ENCODE measurements around the gene SUN3. TPM values are rescaled to one million over a fixed set of nuclear protein-coding genes. Genes with fewer than 3 reads are reported as not detected.

The SUN3 gene
- total RNA-seq, 2 donors from 2014 or later: 0.99 TPM; not detected in 1

DNA sequence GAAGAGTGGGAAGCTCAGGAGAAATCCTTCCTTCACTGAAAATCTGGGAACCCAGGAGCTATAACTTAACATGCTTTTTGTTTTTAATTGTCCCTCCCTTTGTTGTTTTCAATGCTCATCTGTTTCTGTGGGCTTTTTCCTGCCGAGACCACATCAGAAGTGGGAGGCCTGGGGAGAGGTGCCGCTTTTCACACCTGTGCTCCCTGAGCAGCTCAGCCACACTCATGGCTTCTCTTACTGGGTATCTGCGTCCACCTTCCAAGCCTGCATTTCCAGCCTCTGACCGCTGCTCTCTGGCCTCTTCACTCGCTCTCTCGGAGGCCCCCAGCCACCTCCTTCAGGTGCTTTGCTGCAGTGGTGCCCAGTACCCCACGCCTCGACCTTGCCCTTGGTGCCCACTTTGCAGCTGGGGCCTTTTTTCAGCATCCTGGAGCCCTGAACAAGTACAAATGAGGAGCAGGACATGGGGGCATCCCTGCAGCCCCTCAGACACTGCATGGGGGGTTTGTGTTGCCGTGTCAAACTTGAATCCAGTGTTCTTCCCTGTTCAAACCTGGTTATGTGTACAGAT is 16.4 kb upstream of the SUN3 start:
- H3K9me3 Mint-ChIP-seq: no peaks in the 10 kb centered on the region
- H3K4me1 Mint-ChIP-seq (ENCODE audit: low read depth): peaks cover 24% of the 10 kb centered on the region
- H3K4me3 Mint-ChIP-seq: no peak overlapping the region
- DNase-seq: no peak
- no peak overlapping the region for H3K27ac Mint-ChIP-seq
- H3K36me3 Mint-ChIP-seq (ENCODE audit: insufficient read depth in 2 of 2): no peaks in the 10 kb centered on the region
- no peak for ATAC-seq (replicated peaks in 1 of 2)
- no peaks in the 10 kb centered on the region for H3K27me3 Mint-ChIP-seq (ENCODE audit: low read depth)

DNA sequence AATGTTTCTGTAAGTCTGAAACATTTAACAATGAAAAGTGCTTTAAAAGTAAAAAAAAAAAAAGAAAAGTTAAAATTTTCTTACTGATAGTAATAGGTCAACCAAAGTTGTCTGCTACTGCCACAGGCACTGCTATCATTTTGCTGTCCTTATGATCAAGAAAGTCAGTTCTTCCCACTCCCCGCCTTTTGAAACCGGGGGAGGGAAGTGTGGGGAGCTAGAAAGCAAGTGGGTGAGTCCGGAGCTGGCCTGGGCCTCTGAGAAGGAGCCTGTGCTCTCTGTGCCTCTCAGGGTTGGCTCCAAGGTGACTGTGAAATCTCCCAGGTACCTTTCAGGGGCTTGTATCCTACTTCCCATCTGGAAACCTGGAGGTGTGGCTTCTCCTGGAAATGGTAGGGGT is 13.7 kb upstream of the SUN3 start:
- Mint-ChIP-seq H3K4me3 (no peak overlapping the region), H3K9me3 (no peaks in the 10 kb centered on the region), H3K4me1 (ENCODE audit: low read depth) (peaks cover 20% of the 10 kb centered on the region), H3K27me3 (ENCODE audit: low read depth) (peaks cover 10% of the 10 kb centered on the region), H3K27ac (no peak overlapping the region), H3K36me3 (ENCODE audit: insufficient read depth in 2 of 2) (no peaks in the 10 kb centered on the region)
- ATAC-seq (replicated peaks in 1 of 2) (peak in 1 of 2 donors; percentile 16), DNase-seq (no peak)

DNA sequence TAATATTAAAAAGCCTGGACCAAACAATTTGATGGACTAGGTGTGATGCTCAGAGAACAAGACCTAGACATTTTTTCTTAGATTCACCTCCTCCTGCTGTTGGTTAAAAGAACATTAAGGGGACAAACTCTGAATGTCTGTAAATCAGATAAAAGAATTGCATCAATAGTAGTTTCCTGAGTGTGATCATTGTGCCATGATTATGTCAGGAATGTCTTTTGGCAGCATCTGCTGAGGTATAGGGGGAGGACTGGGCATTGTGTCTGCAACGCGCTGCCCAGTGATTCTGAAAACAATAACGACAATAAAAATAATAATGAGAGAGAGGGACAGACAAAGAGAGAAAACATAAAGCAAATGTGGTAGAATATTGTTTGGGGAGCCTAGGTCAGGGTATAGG is 13.3 kb upstream of the SUN3 start:
- Mint-ChIP-seq H3K9me3 (no peaks in the 10 kb centered on the region), H3K36me3 (ENCODE audit: insufficient read depth in 2 of 2) (no peaks in the 10 kb centered on the region), H3K27ac (peak overlapping the region; percentile 78), H3K4me1 (ENCODE audit: low read depth) (peaks cover 20% of the 10 kb centered on the region), H3K4me3 (peak overlapping the region in 1 of 2 donors; percentile 59), H3K27me3 (ENCODE audit: low read depth) (peaks cover 14% of the 10 kb centered on the region)
- DNase-seq: no peak
- no peak for ATAC-seq (replicated peaks in 1 of 2)

DNA sequence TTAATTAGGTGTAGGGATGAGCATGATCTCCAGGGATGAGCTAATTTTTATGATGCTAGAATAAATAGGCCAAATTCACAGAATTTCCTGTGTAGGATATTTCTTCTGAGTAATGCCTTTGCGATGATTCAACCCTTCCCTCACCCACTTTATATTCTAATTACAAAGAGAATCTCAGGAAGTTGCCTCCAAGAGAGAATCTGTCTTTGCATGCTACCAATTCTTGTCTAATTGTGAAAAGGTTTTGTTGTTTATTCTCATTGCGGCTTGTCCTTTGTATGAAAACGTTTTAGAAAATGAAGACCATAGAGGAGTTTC is 12.7 kb upstream of the SUN3 start:
- H3K27me3 Mint-ChIP-seq (ENCODE audit: low read depth): peaks cover 20% of the 10 kb centered on the region
- H3K9me3 Mint-ChIP-seq: no peaks in the 10 kb centered on the region
- peak overlapping the region in 1 of 2 donors; percentile 59 for H3K4me3 Mint-ChIP-seq
- ATAC-seq (replicated peaks in 1 of 2) (peak; percentile 52 to 66), DNase-seq (no peak)
- no peaks in the 10 kb centered on the region for H3K36me3 Mint-ChIP-seq (ENCODE audit: insufficient read depth in 2 of 2)
- H3K27ac Mint-ChIP-seq: peak overlapping the region; percentile 72
- peaks cover 20% of the 10 kb centered on the region for H3K4me1 Mint-ChIP-seq (ENCODE audit: low read depth)

DNA sequence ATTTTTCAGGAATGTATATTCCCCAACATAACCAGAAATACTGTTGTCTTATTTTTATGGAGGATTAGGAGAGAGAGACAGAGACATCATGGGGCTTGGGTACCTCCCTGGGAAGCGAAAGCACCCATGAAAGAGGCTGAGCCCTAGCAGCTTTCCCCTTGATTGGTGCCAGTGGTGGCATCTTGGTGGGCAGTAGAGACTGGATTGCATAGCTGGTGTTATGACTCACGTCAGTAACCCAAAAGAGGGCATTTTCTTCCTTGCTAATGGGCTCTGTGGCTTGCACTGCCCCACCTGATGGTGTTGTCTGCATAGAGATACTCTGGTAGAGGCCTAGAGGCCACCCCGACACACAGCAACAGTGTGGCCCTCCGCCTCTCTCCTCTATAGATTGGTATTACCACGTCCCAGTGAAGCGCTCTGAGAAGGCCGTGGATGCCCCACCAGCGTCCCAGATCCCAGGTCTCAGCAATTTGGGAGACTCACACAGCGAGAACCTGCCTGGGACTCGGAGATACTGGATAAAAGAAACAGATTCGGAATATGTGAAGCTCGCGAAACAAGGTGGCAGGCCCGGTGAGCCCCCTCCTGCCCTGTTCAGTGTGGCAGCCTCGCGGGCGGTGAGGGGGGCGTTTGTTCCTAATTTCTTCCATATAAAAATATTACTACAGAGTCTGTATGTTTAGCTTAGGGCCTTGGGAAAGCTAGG is 12.2 kb upstream of the SUN3 start:
- H3K27ac Mint-ChIP-seq: peak overlapping the region; percentile 72
- no peaks in the 10 kb centered on the region for H3K9me3 Mint-ChIP-seq
- ATAC-seq (replicated peaks in 1 of 2) (peak; percentile 19 to 32), DNase-seq (no peak)
- no peaks in the 10 kb centered on the region for H3K36me3 Mint-ChIP-seq (ENCODE audit: insufficient read depth in 2 of 2)
- peaks cover 23% of the 10 kb centered on the region for H3K4me1 Mint-ChIP-seq (ENCODE audit: low read depth)
- H3K4me3 Mint-ChIP-seq: peak overlapping the region; percentile 29 to 59
- H3K27me3 Mint-ChIP-seq (ENCODE audit: low read depth): peaks cover 25% of the 10 kb centered on the region

DNA sequence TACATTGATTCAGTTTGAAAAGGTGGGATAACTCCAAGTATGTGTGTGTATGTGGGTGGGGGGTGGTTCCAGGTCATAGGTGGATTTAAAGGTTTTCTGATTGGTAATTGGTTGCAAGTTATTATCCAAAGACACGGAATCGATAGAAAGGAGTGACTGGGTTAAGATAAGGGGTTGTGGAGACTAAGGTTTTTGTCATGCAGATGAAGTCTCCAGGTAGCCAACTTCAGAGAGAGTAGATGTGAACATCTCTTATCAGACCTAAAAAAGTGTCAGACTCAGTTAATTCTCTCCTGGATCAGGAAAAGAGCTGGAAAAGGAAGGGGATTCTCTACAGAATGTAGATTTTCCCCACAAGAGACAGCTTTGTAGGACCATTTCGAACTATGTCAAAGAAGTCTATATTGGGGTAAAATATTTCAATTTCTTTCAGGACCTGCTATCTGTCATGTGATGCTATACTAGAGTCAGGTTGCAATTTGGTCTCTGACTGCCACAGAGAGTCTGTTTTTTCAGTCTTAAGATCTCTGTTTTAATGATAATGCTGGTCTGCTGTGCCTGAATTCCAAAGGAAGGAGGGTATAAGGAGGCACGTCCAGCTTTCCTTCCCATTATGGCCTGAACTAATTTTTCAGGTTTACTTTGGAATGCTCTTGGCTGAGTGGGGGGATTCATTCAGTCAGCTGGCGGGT is 10.1 kb upstream of the SUN3 start:
- Mint-ChIP-seq H3K4me3 (no peak overlapping the region), H3K4me1 (ENCODE audit: low read depth) (peaks cover 28% of the 10 kb centered on the region), H3K27me3 (ENCODE audit: low read depth) (peaks cover 38% of the 10 kb centered on the region), H3K36me3 (ENCODE audit: insufficient read depth in 2 of 2) (no peaks in the 10 kb centered on the region), H3K9me3 (no peaks in the 10 kb centered on the region), H3K27ac (no peak overlapping the region)
- DNase-seq: no peak
- ATAC-seq (replicated peaks in 1 of 2): no peak

DNA sequence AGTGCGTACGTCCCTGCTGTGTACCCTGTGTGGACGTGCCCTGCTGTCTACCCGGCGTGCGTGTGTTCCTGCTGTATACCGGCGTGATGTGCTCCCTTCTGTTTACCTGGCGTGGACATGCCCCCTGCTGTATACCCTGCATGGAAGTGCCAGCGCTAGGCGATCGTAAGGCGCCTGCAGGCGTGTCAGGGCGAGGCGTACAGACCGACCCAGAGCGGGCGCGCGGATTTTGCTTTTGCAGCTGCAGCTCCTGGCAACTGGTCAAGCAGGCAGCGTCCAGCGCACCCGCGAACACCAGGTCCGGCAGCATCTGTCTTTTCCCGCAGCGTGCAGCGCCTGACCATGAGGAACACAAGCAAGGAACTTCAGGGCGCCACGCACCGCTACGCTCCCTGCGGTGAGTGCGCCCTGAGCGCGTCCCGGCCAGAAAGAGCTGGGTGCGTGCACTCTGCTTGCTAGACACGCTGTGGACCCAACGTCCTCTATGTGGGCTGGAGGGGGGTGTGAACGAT is 7.1 kb upstream of the SUN3 start:
- Mint-ChIP-seq H3K36me3 (ENCODE audit: insufficient read depth in 2 of 2) (no peaks in the 10 kb centered on the region), H3K4me1 (ENCODE audit: low read depth) (peaks cover 13% of the 10 kb centered on the region), H3K9me3 (peaks cover 0 to 2% of the 10 kb centered on the region in 2 donors), H3K4me3 (peak overlapping the region; percentile 85 to 88), H3K27ac (no peak overlapping the region), H3K27me3 (ENCODE audit: low read depth) (peaks cover 59% of the 10 kb centered on the region)
- ATAC-seq (replicated peaks in 1 of 2): no peak
- no peak for DNase-seq

DNA sequence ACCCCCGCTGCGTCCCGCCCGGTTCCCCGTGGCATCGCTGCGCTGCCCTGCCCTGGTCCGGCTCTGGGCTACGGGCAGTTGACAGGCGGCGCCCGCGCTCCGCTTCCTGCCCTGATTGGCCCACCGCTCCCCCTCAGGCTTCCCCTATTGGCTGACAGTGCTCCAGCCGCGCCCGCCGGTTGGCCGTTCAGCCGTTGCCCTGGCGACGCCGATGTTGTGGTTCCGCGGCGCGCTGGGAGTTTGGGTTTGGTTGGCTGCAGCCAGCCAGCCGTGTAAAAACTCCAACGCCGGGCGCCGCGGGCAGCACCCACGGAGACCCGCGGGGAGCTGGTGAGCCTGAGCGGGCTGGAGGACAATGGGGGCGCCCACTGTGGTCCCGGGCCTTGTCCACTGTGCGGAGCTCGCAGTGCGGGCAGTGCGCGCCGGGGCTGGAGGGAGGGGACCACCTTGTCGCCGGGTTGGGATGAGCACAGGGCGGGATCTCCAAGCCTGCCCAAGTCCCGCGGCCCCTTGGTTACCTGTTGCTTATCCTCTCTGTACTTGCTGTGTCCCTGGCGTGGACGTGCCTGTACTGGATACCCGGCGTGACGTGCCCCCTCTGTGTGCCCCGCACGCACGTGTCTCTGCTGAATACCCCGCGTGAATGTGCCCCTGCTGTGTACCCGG is 6.5 kb upstream of the SUN3 start, which contains the start of gene C7orf57:
TSS of gene C7orf57 (plus strand) at position 243 of the 666 bp plus-strand sequence. CDS start 766 bp downstream, outside the sequence.
- Mint-ChIP-seq H3K27ac (peak within 1 kb of the TSS; percentile 79), H3K27me3 (ENCODE audit: low read depth) (peaks cover 65% of the 10 kb centered on the region), H3K4me3 (peak within 1 kb of the TSS; percentile 85 to 88)

DNA sequence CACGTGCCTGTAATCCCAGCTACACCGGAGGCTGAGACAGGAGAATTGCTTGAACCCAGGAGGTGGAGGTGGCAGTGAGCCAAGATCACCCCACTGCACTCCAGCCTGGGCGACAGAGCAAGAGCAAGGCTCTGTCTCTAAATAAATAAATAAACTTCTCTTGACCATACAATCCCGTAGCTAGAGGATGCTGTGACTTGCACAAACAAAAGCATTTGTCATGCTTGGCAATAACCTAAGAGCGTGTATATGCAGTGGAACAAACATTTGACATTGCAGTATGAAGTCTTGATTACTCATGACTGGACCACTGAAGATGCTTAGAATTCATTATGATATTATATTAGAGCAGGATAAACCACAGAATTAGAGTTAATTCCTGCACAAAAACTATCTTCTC is 5.0 kb upstream of the SUN3 start:
- H3K9me3 Mint-ChIP-seq: peaks cover 0 to 2% of the 10 kb centered on the region in 2 donors
- H3K36me3 Mint-ChIP-seq (ENCODE audit: insufficient read depth in 2 of 2): no peaks in the 10 kb centered on the region
- no peak overlapping the region for H3K27ac Mint-ChIP-seq
- no peak for DNase-seq
- H3K4me3 Mint-ChIP-seq: no peak overlapping the region
- peaks cover 7% of the 10 kb centered on the region for H3K4me1 Mint-ChIP-seq (ENCODE audit: low read depth)
- ATAC-seq (replicated peaks in 1 of 2): no peak
- H3K27me3 Mint-ChIP-seq (ENCODE audit: low read depth): peaks cover 76% of the 10 kb centered on the region

More for the DNA sequence above, 6.5 kb upstream of the SUN3 start, which contains the start of gene C7orf57:
- peak; percentile 99 for ATAC-seq (replicated peaks in 1 of 2)
- peak; percentile 88 to 90 for DNase-seq
- peaks cover 0 to 2% of the 10 kb centered on the region in 2 donors for H3K9me3 Mint-ChIP-seq
- peaks cover 7% of the 10 kb centered on the region for H3K4me1 Mint-ChIP-seq (ENCODE audit: low read depth)
- no peaks in the 10 kb centered on the region for H3K36me3 Mint-ChIP-seq (ENCODE audit: insufficient read depth in 2 of 2)

DNA sequence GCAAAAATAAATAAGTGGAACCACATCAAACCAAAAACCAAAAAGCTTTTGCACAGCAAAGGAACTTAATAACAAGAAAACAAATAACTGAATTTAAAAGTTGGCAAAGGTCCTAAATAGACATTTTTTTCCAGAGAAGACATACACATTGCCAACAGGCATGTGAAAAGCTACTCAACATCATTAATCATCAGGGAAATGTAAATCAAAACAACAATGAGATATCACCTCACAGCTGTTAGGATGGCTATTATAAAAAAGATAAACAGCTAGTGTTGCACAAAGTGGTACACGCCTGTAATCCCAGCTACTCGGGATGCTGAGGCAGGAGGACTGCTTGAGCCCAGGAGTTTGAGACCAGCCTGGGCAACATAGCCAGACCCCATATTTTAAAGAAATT is 2.2 kb upstream of the SUN3 start:
- no peaks in the 10 kb centered on the region for H3K36me3 Mint-ChIP-seq (ENCODE audit: insufficient read depth in 2 of 2)
- peaks cover 5% of the 10 kb centered on the region for H3K4me1 Mint-ChIP-seq (ENCODE audit: low read depth)
- no peak overlapping the region for H3K27ac Mint-ChIP-seq
- H3K27me3 Mint-ChIP-seq (ENCODE audit: low read depth): peaks cover 51% of the 10 kb centered on the region
- H3K4me3 Mint-ChIP-seq: no peak overlapping the region
- ATAC-seq (replicated peaks in 1 of 2): no peak
- no peak for DNase-seq
- peaks cover 0 to 2% of the 10 kb centered on the region in 2 donors for H3K9me3 Mint-ChIP-seq

DNA sequence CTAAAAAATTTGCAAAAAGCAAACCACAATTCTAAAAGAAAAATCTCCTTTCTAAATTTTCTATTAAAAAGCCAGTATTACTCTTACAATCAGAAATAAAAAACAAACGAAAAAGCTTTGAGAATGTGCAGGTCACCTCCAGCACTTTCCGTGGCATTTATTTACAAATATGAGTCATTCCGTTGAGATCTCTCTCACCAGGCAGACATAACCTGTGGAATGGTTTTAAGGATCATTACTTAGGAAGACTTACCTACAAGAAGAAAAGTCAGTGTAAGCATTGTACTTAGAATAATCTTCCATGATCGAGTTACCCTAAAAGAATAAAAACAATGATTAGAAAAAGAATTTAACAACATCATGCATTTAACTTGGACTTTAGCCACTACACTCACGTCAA is 3.3 kb downstream of the SUN3 start:
- H3K4me1 Mint-ChIP-seq (ENCODE audit: low read depth): no peaks in the 10 kb centered on the region
- H3K27ac Mint-ChIP-seq: no peak overlapping the region
- peaks cover 3 to 4% of the 10 kb centered on the region in 2 donors for H3K36me3 Mint-ChIP-seq (ENCODE audit: insufficient read depth in 2 of 2)
- no peak overlapping the region for H3K4me3 Mint-ChIP-seq
- peaks cover 4 to 5% of the 10 kb centered on the region in 2 donors for H3K9me3 Mint-ChIP-seq
- ATAC-seq (replicated peaks in 1 of 2) (no peak), DNase-seq (no peak)
- peaks cover 13% of the 10 kb centered on the region for H3K27me3 Mint-ChIP-seq (ENCODE audit: low read depth)

DNA sequence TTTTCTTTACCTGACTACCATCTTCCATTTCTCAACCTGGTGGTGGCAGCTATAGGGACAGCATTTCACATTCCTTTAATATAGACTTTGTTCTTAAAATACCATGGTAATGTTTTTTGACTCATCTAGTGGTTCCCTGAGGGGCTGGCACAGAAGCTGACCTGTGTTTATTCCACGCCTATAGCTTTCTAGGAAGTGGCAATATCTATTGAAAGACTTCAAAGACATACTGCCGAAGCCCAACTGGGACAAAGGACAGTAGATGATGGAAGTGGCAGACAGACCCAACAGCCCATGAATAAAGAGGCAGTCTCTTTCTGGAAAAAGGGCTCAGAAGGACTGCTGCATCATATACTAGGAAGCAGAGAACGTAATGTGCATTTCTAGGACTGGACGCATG is 11.2 kb downstream of the SUN3 start:
- Mint-ChIP-seq H3K27ac (no peak overlapping the region), H3K9me3 (peaks cover 3 to 8% of the 10 kb centered on the region in 2 donors), H3K27me3 (ENCODE audit: low read depth) (peaks cover 6% of the 10 kb centered on the region), H3K4me3 (no peak overlapping the region), H3K36me3 (ENCODE audit: insufficient read depth in 2 of 2) (peaks cover 7 to 10% of the 10 kb centered on the region in 2 donors), H3K4me1 (ENCODE audit: low read depth) (no peaks in the 10 kb centered on the region)
- DNase-seq (no peak), ATAC-seq (replicated peaks in 1 of 2) (no peak)

DNA sequence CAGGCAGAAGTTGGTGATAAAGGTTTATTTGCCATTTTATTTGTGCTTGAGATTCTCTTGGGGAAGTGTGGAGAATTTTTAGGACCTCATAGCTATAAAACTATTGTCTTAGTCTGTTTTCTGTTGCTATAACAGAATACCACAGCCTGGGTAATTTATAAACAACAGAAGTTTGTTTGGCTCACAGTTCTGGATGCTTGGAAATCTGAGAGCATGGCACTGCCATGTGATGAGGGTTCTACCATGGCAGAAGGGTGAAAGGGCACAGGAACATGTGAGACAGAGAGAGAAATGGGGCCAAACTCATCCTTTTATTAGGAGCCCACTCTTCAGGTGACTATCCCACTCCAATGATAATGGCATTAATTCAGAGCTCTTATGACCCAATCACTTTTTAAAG is 12.3 kb downstream of the SUN3 start:
- peaks cover 5 to 9% of the 10 kb centered on the region in 2 donors for H3K36me3 Mint-ChIP-seq (ENCODE audit: insufficient read depth in 2 of 2)
- no peak overlapping the region for H3K27ac Mint-ChIP-seq
- DNase-seq (no peak), ATAC-seq (replicated peaks in 1 of 2) (no peak)
- no peak overlapping the region for H3K4me3 Mint-ChIP-seq
- H3K4me1 Mint-ChIP-seq (ENCODE audit: low read depth): no peaks in the 10 kb centered on the region
- H3K9me3 Mint-ChIP-seq: peaks cover 3 to 6% of the 10 kb centered on the region in 2 donors
- H3K27me3 Mint-ChIP-seq (ENCODE audit: low read depth): peaks cover 6% of the 10 kb centered on the region
